HepG2 (cell line): ENCODE results near the gene INTS14. TPM values are rescaled to one million over a fixed set of nuclear protein-coding genes. Genes with fewer than 3 reads are reported as not detected.

ENCODE experiments used
- ATAC-seq: fragments of 200-7000 bp; cut with Tn5 transposase; 3 replicates; pipeline ENCODE4 v1.9.1; 2020; ENCODE audit warnings: mild to moderate bottlenecking, moderate library complexity
- BruUV-seq: library from RNA; stranded (reverse); fragments of 400-500 nt; replicated peaks from 2 replicates; lab custom pipeline; 2021; lab: Mats Ljungman, UMichigan
- CTCF ChIA-PET: fragments of 300-600 bp; formaldehyde crosslinking; extraction: SDS; loops from one replicate; lab custom pipeline; 2021; ENCODE audit warnings: low total read pairs, inconsistent platforms, low intra/inter-chr PET ratio; lab: Yijun Ruan, JAX
- POLR2A ChIA-PET: fragments of 350-600 bp; sonication (Branson Sonifier 250); formaldehyde crosslinking; loops from one replicate; lab custom pipeline; 2020; ENCODE audit warnings: antibody characterized with exemption, inconsistent platforms; lab: Yijun Ruan, JAX
- DNase-seq: peaks from one replicate; pipeline ENCODE4 v3.0.0-alpha.2; 2015; ENCODE audit warnings: low spot score
- FAIRE-seq: peaks from 3 replicates; lab custom pipeline; 2011; peaks lifted over from hg19 to GRCh38; lab: Jason Lieb, UNC
- H2AFZ ChIP-seq: one replicate; pipeline ENCODE4 v1.6.1; 2011; ENCODE audit warnings: low read length, inconsistent platforms
- H3K27ac ChIP-seq: fragments of 300-600 bp; 3 replicates; pipeline ENCODE4 v1.8.0; 2011; ENCODE audit warnings: mixed run types, mild to moderate bottlenecking, mixed read lengths, low read length, inconsistent platforms; ENCODE audit not compliant: insufficient read depth; ENCODE audit errors: extremely low read length
- H3K27me3 ChIP-seq, 2 experiments: fragments of 200-600 bp in 1 of 2; 2 replicates in 1 of 2; 3 replicates in 1 of 2; pipeline versions ENCODE4 v1.6.0 to v1.8.0; 2011; ENCODE audit warnings: low read length in 2 of 2, mild to moderate bottlenecking in 2 of 2, moderate library complexity in 2 of 2, inconsistent platforms in 1 of 2; ENCODE audit not compliant: insufficient read depth in 2 of 2, control insufficient read depth in 1 of 2
- H3K36me3 ChIP-seq, 2 experiments: fragments of 200-600 bp in 1 of 2; replicated peaks in 1 of 2; 2 replicates in 1 of 2; 3 replicates in 1 of 2; pipeline versions ENCODE4 v1.5.1 to v1.8.0; 2011; ENCODE audit warnings: low read length in 2 of 2, inconsistent platforms in 1 of 2; ENCODE audit not compliant: insufficient read depth in 2 of 2, control insufficient read depth in 1 of 2
- H3K4me1 ChIP-seq: 2 replicates; pipeline ENCODE4 v1.5.1; 2012; ENCODE audit warnings: low read length, inconsistent platforms; ENCODE audit not compliant: insufficient read depth
- H3K4me2 ChIP-seq: 2 replicates; pipeline ENCODE4 v1.6.0; 2011; ENCODE audit warnings: low read depth, low read length, inconsistent platforms
- H3K4me3 ChIP-seq, 3 experiments: fragments of 200-600 bp in 1 of 3; sonication (generic), shearing (Covaris generic) in 1 of 3; replicated peaks in 1 of 3; 2 replicates each; pipeline ENCODE4 v1.5.1; 2011 to 2016; ENCODE audit warnings: low read length in 3 of 3, inconsistent platforms in 2 of 3, low read depth in 2 of 3, mild to moderate bottlenecking in 2 of 3, control low read depth in 1 of 3, mixed read lengths in 1 of 3; ENCODE audit not compliant: insufficient read depth in 1 of 3
- H3K79me2 ChIP-seq: one replicate; pipeline ENCODE4 v1.6.1; 2011; ENCODE audit warnings: low read length, inconsistent platforms; ENCODE audit not compliant: insufficient read depth
- H3K9ac ChIP-seq: 2 replicates; pipeline ENCODE4 v1.6.0; 2011; ENCODE audit warnings: mild to moderate bottlenecking, low read depth, low read length, inconsistent platforms; ENCODE audit not compliant: insufficient read depth
- H3K9me3 ChIP-seq: 2 replicates; pipeline ENCODE4 v1.5.1; 2012; ENCODE audit warnings: mild to moderate bottlenecking, low read length
- H4K20me1 ChIP-seq: 2 replicates; pipeline ENCODE4 v1.6.0; 2011; ENCODE audit warnings: inconsistent platforms, mild to moderate bottlenecking, low read length, moderate library complexity; ENCODE audit not compliant: insufficient read depth
- ATRX ChIP-seq: sonication (generic); formaldehyde crosslinking; IDR thresholded peaks from 2 replicates; pipeline ENCODE4 v1.4.0; 2020; ENCODE audit warnings: missing genetic modification reagents, borderline replicate concordance
- CEBPG ChIP-seq: IDR thresholded peaks from 2 replicates; pipeline ENCODE4 v1.6.1; 2016
- ELF3 ChIP-seq: IDR thresholded peaks from 2 replicates; pipeline ENCODE4 v1.6.1; 2016; ENCODE audit warnings: missing genetic modification reagents, missing compliant biosample characterization
- FOSL2 ChIP-seq: sonication (generic); formaldehyde crosslinking; IDR thresholded peaks from 2 replicates; pipeline ENCODE4 v1.4.0; 2020; ENCODE audit warnings: missing genetic modification reagents
- HES4 ChIP-seq: sonication (generic); formaldehyde crosslinking; IDR thresholded peaks from 2 replicates; pipeline ENCODE4 v1.9.0; 2021; ENCODE audit warnings: mild to moderate bottlenecking, missing genetic modification reagents, borderline replicate concordance
- HNRNPLL ChIP-seq: fragments of 200-400 bp; formaldehyde crosslinking; IDR thresholded peaks from 2 replicates; pipeline ENCODE4 v1.6.1; 2017; ENCODE audit warnings: mild to moderate bottlenecking, low read depth, low read length; ENCODE audit not compliant: poor library complexity, severe bottlenecking
- RFXAP ChIP-seq: sonication (generic); formaldehyde crosslinking; IDR thresholded peaks from 2 replicates; pipeline ENCODE4 v1.4.0; 2020; ENCODE audit warnings: missing genetic modification reagents, borderline replicate concordance
- TCF7L2 ChIP-seq: IDR thresholded peaks from 2 replicates; pipeline ENCODE4 v1.6.1; 2011; ENCODE audit warnings: mild to moderate bottlenecking, low read depth, low read length, moderate library complexity
- THYN1 ChIP-seq: sonication (generic); formaldehyde crosslinking; IDR thresholded peaks from 2 replicates; pipeline ENCODE4 v1.8.1; 2023; ENCODE audit warnings: low read depth, mild to moderate bottlenecking, moderate library complexity, missing genetic modification reagents, borderline replicate concordance
- ZNF788 ChIP-seq: sonication (generic); formaldehyde crosslinking; IDR thresholded peaks from 2 replicates; pipeline ENCODE4 v1.5.0; 2020; ENCODE audit warnings: mild to moderate bottlenecking, missing genetic modification reagents, borderline replicate concordance
- ZNF790 ChIP-seq: sonication (generic); formaldehyde crosslinking; IDR thresholded peaks from 2 replicates; pipeline ENCODE4 v1.8.0; 2022; ENCODE audit warnings: missing genetic modification reagents, mild to moderate bottlenecking, borderline replicate concordance
- WGBS: methylation state at CpG from one replicate; pipeline ENCODE4 v1.1.6; 2017; ENCODE audit warnings: low lambda C conversion rate; 5-methylcytosine and 5-hydroxymethylcytosine counted together
- in situ Hi-C: cut with HindIII; loops from 2 replicates; pipeline ENCODE4 v1.10.0; 2017; ENCODE audit warnings: low pct_unique_long_range_greater_than_20kb; ENCODE audit not compliant: extremely low pct_ligation_motif_present
- intact Hi-C: fragments of 100-400 bp; cut with micrococcal nuclease; formaldehyde crosslinking; loops from one replicate; pipeline ENCODE4 v1.10.0; 2022; ENCODE audit not compliant: unreplicated experiment
- polyA plus RNA-seq, 8 experiments: library from polyadenylated mRNA; depleted of rRNA in 3 of 8; stranded (reverse) in 7 of 8; unstranded in 1 of 8; fragments of >200 nt; fragmentation: Illumina TruSeq in 4 of 8; extraction: Trizol in 4 of 8; gene quantifications; 2 replicates each; pipeline versions ENCODE4 v1.2.1 to v1.2.3, GENCODE V29; 2011 to 2016; ENCODE audit warnings: low read depth in 4 of 8, missing spikeins in 1 of 8, mixed read lengths in 1 of 8; ENCODE audit not compliant: insufficient read depth in 1 of 8
- total RNA-seq, 5 experiments: library from RNA; depleted of rRNA; stranded (reverse); fragments of >200 nt; fragmentation: Illumina TruSeq; extraction: Trizol; gene quantifications; 2 replicates each; pipeline ENCODE4 v1.2.3, GENCODE V29; 2016; ENCODE audit warnings: low read depth in 1 of 5
- TF ChIP-seq, protein P1 (sequence below): sonication (generic); formaldehyde crosslinking; IDR thresholded peaks from 2 replicates; pipeline ENCODE4 v1.8.0; 2022; ENCODE audit warnings: low read depth, missing genetic modification reagents
- TF ChIP-seq, protein P2 (sequence below): sonication (generic); formaldehyde crosslinking; IDR thresholded peaks from 2 replicates; pipeline ENCODE4 v1.5.1; 2020; ENCODE audit warnings: mild to moderate bottlenecking, missing genetic modification reagents, moderate library complexity
- TF ChIP-seq, protein P3 (sequence below): sonication (generic); formaldehyde crosslinking; IDR thresholded peaks from 2 replicates; pipeline ENCODE4 v1.4.0; 2020; ENCODE audit warnings: mild to moderate bottlenecking, missing genetic modification reagents
- TF ChIP-seq, protein P4 (sequence below): sonication (generic); formaldehyde crosslinking; IDR thresholded peaks from 2 replicates; pipeline ENCODE4 v1.9.0; 2022; ENCODE audit warnings: missing genetic modification reagents, mild to moderate bottlenecking, borderline replicate concordance
- TF ChIP-seq, protein P5 (sequence below): sonication (generic); formaldehyde crosslinking; IDR thresholded peaks from 2 replicates; pipeline ENCODE4 v1.4.0; 2020; ENCODE audit warnings: missing genetic modification reagents

Gene INTS14
- total and polyA plus RNA-seq, 2 of the 13 experiments (the other 11 are each of a cell fraction or from before 2014, with no cell fraction given), result 41.4 to 52.0 TPM

DNA sequence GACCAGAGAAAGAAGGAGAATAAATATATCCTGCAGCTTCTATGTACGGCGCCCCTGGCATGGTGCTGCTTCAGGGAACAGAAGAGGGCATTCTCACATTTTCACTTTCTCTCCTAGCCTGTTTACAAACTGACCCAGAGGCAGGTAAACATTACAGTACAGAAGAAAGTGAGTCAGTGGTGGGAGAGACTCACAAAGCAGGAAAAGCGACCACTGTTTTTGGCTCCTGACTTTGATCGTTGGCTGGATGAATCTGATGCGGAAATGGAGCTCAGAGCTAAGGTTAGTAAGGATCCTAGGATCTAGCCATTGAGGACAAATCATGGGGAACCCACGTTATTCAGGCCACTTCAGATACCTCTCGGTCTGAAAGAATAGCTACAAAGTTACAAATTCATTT lies 54.3 kb downstream of the INTS14 start (continued):
- TF ChIP-seq, protein P1, sequence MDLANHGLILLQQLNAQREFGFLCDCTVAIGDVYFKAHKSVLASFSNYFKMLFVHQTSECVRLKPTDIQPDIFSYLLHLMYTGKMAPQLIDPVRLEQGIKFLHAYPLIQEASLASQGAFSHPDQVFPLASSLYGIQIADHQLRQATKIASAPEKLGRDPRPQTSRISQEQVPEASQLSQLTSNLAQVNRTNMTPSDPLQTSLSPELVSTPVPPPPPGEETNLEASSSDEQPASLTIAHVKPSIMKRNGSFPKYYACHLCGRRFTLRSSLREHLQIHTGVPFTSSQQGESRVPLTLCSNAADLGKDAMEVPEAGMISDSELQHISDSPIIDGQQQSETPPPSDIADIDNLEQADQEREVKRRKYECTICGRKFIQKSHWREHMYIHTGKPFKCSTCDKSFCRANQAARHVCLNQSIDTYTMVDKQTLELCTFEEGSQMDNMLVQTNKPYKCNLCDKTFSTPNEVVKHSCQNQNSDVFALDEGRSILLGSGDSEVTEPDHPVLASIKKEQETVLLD, result no peak

DNA sequence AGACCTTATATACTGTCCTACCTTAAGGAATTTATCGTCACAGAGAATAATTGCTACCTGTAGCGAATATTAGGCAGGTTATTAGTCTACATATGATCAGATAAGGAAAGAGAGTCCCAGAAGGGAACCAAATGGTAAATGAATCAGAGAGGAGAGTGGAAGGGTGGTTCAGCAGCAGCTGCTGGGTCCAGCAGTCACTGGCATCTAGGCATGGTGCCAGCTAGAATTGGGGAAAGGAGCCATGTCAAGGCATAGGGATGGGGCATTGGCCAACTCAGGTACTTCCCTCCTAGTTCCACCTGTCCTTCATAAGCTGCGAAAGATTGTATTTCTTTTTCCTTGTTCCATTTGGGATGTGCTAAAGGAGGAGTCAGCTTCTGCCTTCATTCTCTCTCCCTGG lies 57.2 kb downstream of the INTS14 start:
- DNase-seq (no peak), FAIRE-seq (no peak), ATAC-seq (no peak)
- Histone ChIP-seq H3K4me2 (no peak overlapping the region), H3K27ac (no peak overlapping the region), H3K36me3 (peaks cover 12 to 49% of the 10 kb centered on the region in 2 experiments), H3K4me3 (no peak overlapping the region), H4K20me1 (peaks cover 6% of the 10 kb centered on the region; the same call in 1 of the 2 replicates), H3K27me3 (no peaks in the 10 kb centered on the region), H2AFZ (no peak overlapping the region), H3K9me3 (no peaks in the 10 kb centered on the region), H3K79me2 (peaks cover 43% of the 10 kb centered on the region), H3K4me1 (peaks cover 22% of the 10 kb centered on the region), H3K9ac (no peak overlapping the region)
- in situ Hi-C loops, result no loop called here
- no TSS peak for BruUV-seq
- intact Hi-C loops, result loop anchor here (2.0 kb wide), 1 partner anchor 33 kb away; no protein-coding TSS in a partner anchor
- over 99% methylated on average over 3 of the region's 3 CpGs for WGBS
- POLR2A ChIA-PET, result no interaction called here
- CTCF ChIA-PET, result no interaction called here
- TF ChIP-seq RFXAP, result no peak
- TF ChIP-seq FOSL2, result no peak
- TF ChIP-seq CEBPG (CRISPR knock-in tag), result no peak
- TF ChIP-seq, protein P2, sequence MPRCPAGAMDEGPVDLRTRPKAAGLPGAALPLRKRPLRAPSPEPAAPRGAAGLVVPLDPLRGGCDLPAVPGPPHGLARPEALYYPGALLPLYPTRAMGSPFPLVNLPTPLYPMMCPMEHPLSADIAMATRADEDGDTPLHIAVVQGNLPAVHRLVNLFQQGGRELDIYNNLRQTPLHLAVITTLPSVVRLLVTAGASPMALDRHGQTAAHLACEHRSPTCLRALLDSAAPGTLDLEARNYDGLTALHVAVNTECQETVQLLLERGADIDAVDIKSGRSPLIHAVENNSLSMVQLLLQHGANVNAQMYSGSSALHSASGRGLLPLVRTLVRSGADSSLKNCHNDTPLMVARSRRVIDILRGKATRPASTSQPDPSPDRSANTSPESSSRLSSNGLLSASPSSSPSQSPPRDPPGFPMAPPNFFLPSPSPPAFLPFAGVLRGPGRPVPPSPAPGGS, result no peak
- TF ChIP-seq, protein P3, sequence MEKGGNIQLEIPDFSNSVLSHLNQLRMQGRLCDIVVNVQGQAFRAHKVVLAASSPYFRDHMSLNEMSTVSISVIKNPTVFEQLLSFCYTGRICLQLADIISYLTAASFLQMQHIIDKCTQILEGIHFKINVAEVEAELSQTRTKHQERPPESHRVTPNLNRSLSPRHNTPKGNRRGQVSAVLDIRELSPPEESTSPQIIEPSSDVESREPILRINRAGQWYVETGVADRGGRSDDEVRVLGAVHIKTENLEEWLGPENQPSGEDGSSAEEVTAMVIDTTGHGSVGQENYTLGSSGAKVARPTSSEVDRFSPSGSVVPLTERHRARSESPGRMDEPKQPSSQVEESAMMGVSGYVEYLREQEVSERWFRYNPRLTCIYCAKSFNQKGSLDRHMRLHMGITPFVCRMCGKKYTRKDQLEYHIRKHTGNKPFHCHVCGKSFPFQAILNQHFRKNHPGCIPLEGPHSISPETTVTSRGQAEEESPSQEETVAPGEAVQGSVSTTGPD, result no peak
- TF ChIP-seq ZNF790, result no peak
- TF ChIP-seq HES4, result no peak
- TF ChIP-seq, protein P4, sequence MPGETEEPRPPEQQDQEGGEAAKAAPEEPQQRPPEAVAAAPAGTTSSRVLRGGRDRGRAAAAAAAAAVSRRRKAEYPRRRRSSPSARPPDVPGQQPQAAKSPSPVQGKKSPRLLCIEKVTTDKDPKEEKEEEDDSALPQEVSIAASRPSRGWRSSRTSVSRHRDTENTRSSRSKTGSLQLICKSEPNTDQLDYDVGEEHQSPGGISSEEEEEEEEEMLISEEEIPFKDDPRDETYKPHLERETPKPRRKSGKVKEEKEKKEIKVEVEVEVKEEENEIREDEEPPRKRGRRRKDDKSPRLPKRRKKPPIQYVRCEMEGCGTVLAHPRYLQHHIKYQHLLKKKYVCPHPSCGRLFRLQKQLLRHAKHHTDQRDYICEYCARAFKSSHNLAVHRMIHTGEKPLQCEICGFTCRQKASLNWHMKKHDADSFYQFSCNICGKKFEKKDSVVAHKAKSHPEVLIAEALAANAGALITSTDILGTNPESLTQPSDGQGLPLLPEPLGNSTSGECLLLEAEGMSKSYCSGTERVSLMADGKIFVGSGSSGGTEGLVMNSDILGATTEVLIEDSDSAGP (CRISPR knock-in tag), result no peak
- TF ChIP-seq ATRX (CRISPR knock-in tag), result no peak
- no peak for TF ChIP-seq ELF3 (CRISPR knock-in tag)
- TF ChIP-seq, protein P5, sequence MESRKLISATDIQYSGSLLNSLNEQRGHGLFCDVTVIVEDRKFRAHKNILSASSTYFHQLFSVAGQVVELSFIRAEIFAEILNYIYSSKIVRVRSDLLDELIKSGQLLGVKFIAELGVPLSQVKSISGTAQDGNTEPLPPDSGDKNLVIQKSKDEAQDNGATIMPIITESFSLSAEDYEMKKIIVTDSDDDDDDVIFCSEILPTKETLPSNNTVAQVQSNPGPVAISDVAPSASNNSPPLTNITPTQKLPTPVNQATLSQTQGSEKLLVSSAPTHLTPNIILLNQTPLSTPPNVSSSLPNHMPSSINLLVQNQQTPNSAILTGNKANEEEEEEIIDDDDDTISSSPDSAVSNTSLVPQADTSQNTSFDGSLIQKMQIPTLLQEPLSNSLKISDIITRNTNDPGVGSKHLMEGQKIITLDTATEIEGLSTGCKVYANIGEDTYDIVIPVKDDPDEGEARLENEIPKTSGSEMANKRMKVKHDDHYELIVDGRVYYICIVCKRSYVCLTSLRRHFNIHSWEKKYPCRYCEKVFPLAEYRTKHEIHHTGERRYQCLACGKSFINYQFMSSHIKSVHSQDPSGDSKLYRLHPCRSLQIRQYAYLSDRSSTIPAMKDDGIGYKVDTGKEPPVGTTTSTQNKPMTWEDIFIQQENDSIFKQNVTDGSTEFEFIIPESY (CRISPR knock-in tag), result no peak
- no peak for TF ChIP-seq THYN1 (CRISPR knock-in tag)
- TF ChIP-seq HNRNPLL, result no peak
- no peak for TF ChIP-seq TCF7L2
- no peak for TF ChIP-seq ZNF788 (CRISPR knock-in tag)
